ENCODE data around the gene LRRC26. TPM values are rescaled to one million over a fixed set of nuclear protein-coding genes. Genes with fewer than 3 reads are reported as not detected.

The LRRC26 gene
- total RNA-seq, 1 donor from 2014 or later, result 0.31 TPM

- TF ChIP-seq, protein P1, sequence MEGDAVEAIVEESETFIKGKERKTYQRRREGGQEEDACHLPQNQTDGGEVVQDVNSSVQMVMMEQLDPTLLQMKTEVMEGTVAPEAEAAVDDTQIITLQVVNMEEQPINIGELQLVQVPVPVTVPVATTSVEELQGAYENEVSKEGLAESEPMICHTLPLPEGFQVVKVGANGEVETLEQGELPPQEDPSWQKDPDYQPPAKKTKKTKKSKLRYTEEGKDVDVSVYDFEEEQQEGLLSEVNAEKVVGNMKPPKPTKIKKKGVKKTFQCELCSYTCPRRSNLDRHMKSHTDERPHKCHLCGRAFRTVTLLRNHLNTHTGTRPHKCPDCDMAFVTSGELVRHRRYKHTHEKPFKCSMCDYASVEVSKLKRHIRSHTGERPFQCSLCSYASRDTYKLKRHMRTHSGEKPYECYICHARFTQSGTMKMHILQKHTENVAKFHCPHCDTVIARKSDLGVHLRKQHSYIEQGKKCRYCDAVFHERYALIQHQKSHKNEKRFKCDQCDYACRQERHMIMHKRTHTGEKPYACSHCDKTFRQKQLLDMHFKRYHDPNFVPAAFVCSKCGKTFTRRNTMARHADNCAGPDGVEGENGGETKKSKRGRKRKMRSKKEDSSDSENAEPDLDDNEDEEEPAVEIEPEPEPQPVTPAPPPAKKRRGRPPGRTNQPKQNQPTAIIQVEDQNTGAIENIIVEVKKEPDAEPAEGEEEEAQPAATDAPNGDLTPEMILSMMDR (IDR thresholded peaks at IDR 0.05), result no peak
- DNase-seq, result no peak
- Mint-ChIP-seq H3K4me3 (no peak overlapping the region), H3K27ac (no peak overlapping the region), H3K4me1 (peaks cover 3% of the 10 kb centered on the region), H3K27me3 (peaks cover 56% of the 10 kb centered on the region), H3K9me3 (no peaks in the 10 kb centered on the region), H3K36me3 (ENCODE audit: low read depth) (no peaks in the 10 kb centered on the region)
- no peak for ATAC-seq (ENCODE audit: low read depth)
- ChIA-PET POLR2A (interaction anchor here (0.8 to 1.3 kb wide), 3 partner anchors 10 to 335 kb away, joined by 3 to 4 read pairs (median 3); no protein-coding TSS in a partner anchor), CTCF (no interaction called here)
- intact Hi-C loops (cut with micrococcal nuclease), result no loop called here
These were observed 29.5 kb downstream of the LRRC26 start for GRCh38 chr9:137140151-137141012.

GRCh38 chr9:137139468-137140150 is 30.2 kb downstream of the LRRC26 start:
- ChIA-PET POLR2A (interaction anchor here (0.8 to 1.3 kb wide), 2 partner anchors 11 to 334 kb away, joined by 3 to 4 read pairs; no protein-coding TSS in a partner anchor), CTCF (no interaction called here)
- Mint-ChIP-seq H3K4me3 (no peak overlapping the region), H3K9me3 (no peaks in the 10 kb centered on the region), H3K36me3 (ENCODE audit: low read depth) (no peaks in the 10 kb centered on the region), H3K27ac (no peak overlapping the region), H3K4me1 (peaks cover 3% of the 10 kb centered on the region), H3K27me3 (peaks cover 59% of the 10 kb centered on the region)
- DNase-seq, result no peak
- no peak for ATAC-seq (ENCODE audit: low read depth)
- intact Hi-C loops (cut with micrococcal nuclease), result no loop called here
- TF ChIP-seq, protein P1 (IDR thresholded peaks at IDR 0.05), result no peak

- POLR2A ChIA-PET, result interaction anchor here (0.6 to 1.5 kb wide), 5 partner anchors 9 to 102 kb away, joined by 3 to 13 read pairs (median 3); no protein-coding TSS in a partner anchor
- Mint-ChIP-seq H3K4me1 (peaks cover 3% of the 10 kb centered on the region), H3K4me3 (no peak within 1 kb of the TSS), H3K36me3 (ENCODE audit: low read depth) (no peaks in the 10 kb centered on the region), H3K9me3 (no peaks in the 10 kb centered on the region), H3K27me3 (peaks cover 56% of the 10 kb centered on the region), H3K27ac (no peak within 1 kb of the TSS)
- peak; percentile 56 for ATAC-seq (ENCODE audit: low read depth)
- intact Hi-C loops (cut with micrococcal nuclease), result no loop called here
- CTCF ChIA-PET, result interaction anchor here (1.0 kb wide), 1 partner anchor 92 kb away, joined by 3 read pairs; no protein-coding TSS in a partner anchor
- TF ChIP-seq, protein P1 (IDR thresholded peaks at IDR 0.05), result no peak
- no peak for DNase-seq
These were observed 31.0 kb downstream of the LRRC26 start, which contains the start of gene GRIN1 for GRCh38 chr9:137138722-137139467. GRIN1 (plus strand) TSS chr9:137139154; CDS start chr9:137139487, 333 bp downstream.

DNA sequence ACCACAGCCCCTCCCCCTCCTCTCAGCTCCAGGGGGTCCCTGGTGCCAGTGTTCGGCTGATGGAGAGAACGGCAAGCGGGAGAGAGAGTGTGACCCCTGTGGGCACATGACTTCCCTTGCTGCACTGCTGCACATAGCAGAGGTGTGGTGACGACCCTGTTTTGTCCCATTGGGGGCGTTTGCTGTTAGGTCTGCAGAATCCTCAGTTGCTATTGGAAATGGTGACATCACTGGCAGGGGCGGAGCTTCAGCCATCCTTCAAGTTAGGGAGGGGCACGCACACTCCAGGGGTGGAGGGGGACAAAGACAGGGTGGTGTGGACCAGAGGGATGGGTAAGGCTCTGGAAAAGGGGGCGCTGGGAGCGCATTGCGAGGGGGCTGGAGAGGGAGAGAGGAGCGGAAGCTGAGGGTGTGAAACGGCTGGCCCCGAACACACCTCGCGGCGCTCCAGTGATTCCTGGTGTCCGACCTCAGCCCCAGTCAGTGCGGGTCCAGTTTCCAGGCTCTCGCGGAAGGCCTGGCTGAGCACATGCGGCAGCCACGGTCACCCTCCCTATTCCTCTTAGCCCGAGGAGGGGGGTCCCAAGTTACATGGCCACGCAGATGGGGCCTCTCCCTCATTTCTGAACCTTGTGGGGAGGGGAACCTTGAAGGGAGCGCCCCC is 31.7 kb downstream of the LRRC26 start:
- POLR2A ChIA-PET, result interaction anchor here (0.6 to 1.5 kb wide), 4 partner anchors 8 to 102 kb away, joined by 3 to 13 read pairs (median 4); no protein-coding TSS in a partner anchor

More for the DNA sequence above, 31.7 kb downstream of the LRRC26 start:
- intact Hi-C loops (cut with micrococcal nuclease), result no loop called here
- Mint-ChIP-seq H3K36me3 (ENCODE audit: low read depth) (no peaks in the 10 kb centered on the region), H3K27ac (no peak overlapping the region), H3K4me3 (no peak overlapping the region), H3K27me3 (peaks cover 50% of the 10 kb centered on the region), H3K9me3 (no peaks in the 10 kb centered on the region), H3K4me1 (peaks cover 3% of the 10 kb centered on the region)
- ATAC-seq (ENCODE audit: low read depth) (no peak), DNase-seq (no peak)
- TF ChIP-seq, protein P1 (IDR thresholded peaks at IDR 0.05), result no peak
- CTCF ChIA-PET, result interaction anchor here (1.0 kb wide), 1 partner anchor 91 kb away, joined by 3 read pairs; no protein-coding TSS in a partner anchor

Measured in activated B cell treated with CpG ODN at 0.5 μM for 24 hours (primary cell).